ENCODE results near the gene SERPINB2. TPM values are rescaled to one million over a fixed set of nuclear protein-coding genes. Genes with fewer than 3 reads are reported as not detected.

Gene SERPINB2
- total RNA-seq, 4 donors from 2014 or later, result 24.5 TPM; not detected in 3

DNA sequence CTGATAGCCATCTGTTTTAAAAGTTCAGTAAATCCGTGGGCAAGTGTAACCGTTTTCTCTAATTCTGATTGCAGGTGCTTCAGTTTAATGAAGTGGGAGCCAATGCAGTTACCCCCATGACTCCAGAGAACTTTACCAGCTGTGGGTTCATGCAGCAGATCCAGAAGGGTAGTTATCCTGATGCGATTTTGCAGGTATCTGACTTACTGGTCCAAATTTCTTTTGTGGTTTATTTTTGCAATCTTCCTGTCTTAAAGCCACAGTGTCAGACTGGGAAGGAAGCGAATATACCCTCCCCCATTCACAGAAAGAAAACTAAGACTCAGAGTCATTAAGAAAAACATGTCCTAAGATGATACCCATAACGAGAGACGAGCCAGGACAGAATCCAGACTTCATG, 7.7 kb downstream of the SERPINB2 start:
- no peaks in the 10 kb centered on the region for H3K36me3 ChIP-seq
- no peak overlapping the region for H3K4me3 ChIP-seq
- no peak for DNase-seq (ENCODE audit: extremely low spot score)
- no peaks in the 10 kb centered on the region for H3K4me1 ChIP-seq
- H3K9me3 ChIP-seq, result no peaks in the 10 kb centered on the region
- H3K27me3 ChIP-seq, result no peaks in the 10 kb centered on the region
- intact Hi-C loops (cut with DNase I), result no loop called here
- TF ChIP-seq, protein P1, sequence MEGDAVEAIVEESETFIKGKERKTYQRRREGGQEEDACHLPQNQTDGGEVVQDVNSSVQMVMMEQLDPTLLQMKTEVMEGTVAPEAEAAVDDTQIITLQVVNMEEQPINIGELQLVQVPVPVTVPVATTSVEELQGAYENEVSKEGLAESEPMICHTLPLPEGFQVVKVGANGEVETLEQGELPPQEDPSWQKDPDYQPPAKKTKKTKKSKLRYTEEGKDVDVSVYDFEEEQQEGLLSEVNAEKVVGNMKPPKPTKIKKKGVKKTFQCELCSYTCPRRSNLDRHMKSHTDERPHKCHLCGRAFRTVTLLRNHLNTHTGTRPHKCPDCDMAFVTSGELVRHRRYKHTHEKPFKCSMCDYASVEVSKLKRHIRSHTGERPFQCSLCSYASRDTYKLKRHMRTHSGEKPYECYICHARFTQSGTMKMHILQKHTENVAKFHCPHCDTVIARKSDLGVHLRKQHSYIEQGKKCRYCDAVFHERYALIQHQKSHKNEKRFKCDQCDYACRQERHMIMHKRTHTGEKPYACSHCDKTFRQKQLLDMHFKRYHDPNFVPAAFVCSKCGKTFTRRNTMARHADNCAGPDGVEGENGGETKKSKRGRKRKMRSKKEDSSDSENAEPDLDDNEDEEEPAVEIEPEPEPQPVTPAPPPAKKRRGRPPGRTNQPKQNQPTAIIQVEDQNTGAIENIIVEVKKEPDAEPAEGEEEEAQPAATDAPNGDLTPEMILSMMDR (IDR thresholded peaks at IDR 0.05), result no peak
- TF ChIP-seq POLR2A (IDR thresholded peaks at IDR 0.05; ENCODE audit: low read depth) (no peak), POLR2AphosphoS5 (IDR thresholded peaks at IDR 0.05) (no peak), EP300 (IDR thresholded peaks at IDR 0.05) (no peak)
- H3K27ac ChIP-seq (replicated peaks in 1 of 4), result no peak overlapping the region
- WGBS, result 67% methylated on average over 6 of the region's 6 CpGs

DNA sequence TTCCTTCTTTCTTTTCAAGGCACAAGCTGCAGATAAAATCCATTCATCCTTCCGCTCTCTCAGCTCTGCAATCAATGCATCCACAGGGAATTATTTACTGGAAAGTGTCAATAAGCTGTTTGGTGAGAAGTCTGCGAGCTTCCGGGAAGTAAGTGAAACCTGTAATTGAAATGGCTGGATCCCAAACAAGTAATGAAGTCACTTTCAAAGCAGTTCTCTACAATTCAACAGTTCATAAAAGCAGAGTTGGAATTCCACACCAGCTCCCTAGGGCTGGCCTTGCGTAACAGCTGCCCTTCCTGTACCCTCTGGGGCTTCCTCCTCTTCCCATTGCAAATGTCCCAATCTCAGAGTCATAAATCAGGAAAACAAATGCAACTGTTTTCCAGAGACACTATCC, 9.6 kb downstream of the SERPINB2 start:
- Histone ChIP-seq H3K4me1 (no peaks in the 10 kb centered on the region), H3K4me3 (no peak overlapping the region), H3K36me3 (no peaks in the 10 kb centered on the region), H3K27ac (replicated peaks in 1 of 4) (no peak overlapping the region), H3K9me3 (no peaks in the 10 kb centered on the region), H3K27me3 (no peaks in the 10 kb centered on the region)
- intact Hi-C loops (cut with DNase I), result no loop called here
- no peak for TF ChIP-seq POLR2AphosphoS5 (IDR thresholded peaks at IDR 0.05)
- no peak for TF ChIP-seq POLR2A (IDR thresholded peaks at IDR 0.05; ENCODE audit: low read depth)
- TF ChIP-seq EP300 (IDR thresholded peaks at IDR 0.05), result no peak
- TF ChIP-seq, protein P1 (IDR thresholded peaks at IDR 0.05), result no peak
- no peak for DNase-seq (ENCODE audit: extremely low spot score)
- WGBS, result 78% methylated on average over 4 of the region's 4 CpGs

DNA sequence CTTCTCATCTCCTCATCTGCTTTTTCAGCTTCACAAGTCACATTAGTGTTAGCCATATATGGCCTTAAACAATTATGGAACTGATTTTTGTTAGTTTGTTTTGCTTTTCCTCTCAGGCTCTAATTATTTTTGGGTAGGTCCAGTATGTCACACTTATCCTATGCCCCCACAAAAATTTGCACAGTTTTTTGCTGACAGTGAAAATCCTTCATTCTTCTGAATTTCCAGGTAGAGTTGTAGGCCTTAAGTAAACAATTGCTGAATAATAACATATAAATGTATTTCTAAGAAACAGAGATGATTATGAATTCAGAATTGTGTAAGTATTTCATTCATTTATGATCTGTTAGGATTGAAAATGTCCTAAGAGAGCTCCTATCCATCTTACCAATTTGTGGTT, 11.7 kb downstream of the SERPINB2 start:
- H3K27me3 ChIP-seq, result no peaks in the 10 kb centered on the region
- no peak for DNase-seq (ENCODE audit: extremely low spot score)
- no peaks in the 10 kb centered on the region for H3K36me3 ChIP-seq
- intact Hi-C loops (cut with DNase I), result no loop called here
- no peaks in the 10 kb centered on the region for H3K4me1 ChIP-seq
- H3K27ac ChIP-seq (replicated peaks in 1 of 4), result no peak overlapping the region
- no peaks in the 10 kb centered on the region for H3K9me3 ChIP-seq
- no peak overlapping the region for H3K4me3 ChIP-seq
- TF ChIP-seq, protein P1 (IDR thresholded peaks at IDR 0.05), result no peak
- TF ChIP-seq POLR2AphosphoS5 (IDR thresholded peaks at IDR 0.05) (no peak), POLR2A (IDR thresholded peaks at IDR 0.05; ENCODE audit: low read depth) (no peak)

DNA sequence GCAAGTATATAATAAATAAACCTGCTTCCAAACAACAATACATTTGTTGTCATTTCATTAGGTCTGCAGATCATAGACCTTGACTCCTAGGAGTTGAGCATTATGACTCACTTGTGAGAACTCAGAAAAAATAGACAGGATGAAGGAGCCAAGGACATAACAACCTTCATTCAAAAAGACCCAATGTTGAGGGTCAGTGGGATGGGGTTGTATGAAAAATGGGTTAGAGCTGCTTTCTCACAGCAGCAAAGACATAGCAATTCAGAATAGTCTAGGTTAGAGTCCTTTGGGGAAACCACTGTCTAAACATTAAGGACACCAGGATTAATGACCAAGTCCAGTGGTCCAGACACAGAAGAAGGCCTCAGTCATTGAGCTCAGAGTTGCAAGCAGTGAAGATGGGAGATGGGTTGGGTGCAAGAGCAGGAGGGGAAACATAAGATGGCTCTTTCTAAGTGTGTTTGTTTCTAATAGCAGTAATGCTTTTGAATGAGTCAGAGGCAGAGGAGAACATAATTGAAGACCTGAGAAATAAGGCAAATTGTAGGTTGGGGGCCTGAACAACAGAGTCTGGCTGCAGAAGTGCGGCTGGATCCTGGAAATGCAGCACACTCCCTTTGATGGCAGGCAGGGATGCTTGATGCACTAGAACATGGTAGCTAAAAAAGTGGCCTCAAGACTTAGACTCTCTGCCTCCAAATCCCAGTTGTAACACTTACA, 16.5 kb downstream of the SERPINB2 start:
- Histone ChIP-seq H3K4me3 (no peak overlapping the region), H3K9me3 (no peaks in the 10 kb centered on the region), H3K27me3 (no peaks in the 10 kb centered on the region), H3K36me3 (no peaks in the 10 kb centered on the region), H3K4me1 (no peaks in the 10 kb centered on the region), H3K27ac (replicated peaks in 1 of 4) (no peak overlapping the region)
- WGBS, result 100% methylated on average over 1 of the region's 1 CpG
- no peak for DNase-seq (ENCODE audit: extremely low spot score)
- intact Hi-C loops (cut with DNase I), result no loop called here
- TF ChIP-seq POLR2A (IDR thresholded peaks at IDR 0.05; ENCODE audit: low read depth), result no peak
- TF ChIP-seq EP300 (IDR thresholded peaks at IDR 0.05), result no peak
- TF ChIP-seq, protein P1 (IDR thresholded peaks at IDR 0.05), result no peak
- no peak for TF ChIP-seq POLR2AphosphoS5 (IDR thresholded peaks at IDR 0.05)

DNA sequence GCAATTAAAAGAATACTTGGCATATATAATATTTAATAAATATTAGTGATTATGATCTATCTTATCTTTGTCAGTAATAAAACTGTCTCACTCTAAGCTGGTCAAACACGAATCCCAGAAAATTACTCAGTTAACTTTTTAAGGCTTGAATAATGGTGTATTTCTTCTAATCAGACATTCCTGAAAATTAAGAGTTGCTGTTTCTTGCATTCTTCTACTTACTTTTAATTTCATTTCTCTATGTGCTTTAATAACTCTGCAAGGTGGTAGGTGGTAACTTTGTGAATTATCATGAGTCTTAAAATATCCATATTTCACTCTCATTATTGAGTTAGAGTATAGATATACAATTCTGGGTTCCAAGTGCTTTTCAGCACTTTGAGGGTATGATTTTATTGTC, 17.2 kb downstream of the SERPINB2 start:
- Histone ChIP-seq H3K36me3 (no peaks in the 10 kb centered on the region), H3K4me1 (no peaks in the 10 kb centered on the region), H3K27ac (replicated peaks in 1 of 4) (no peak overlapping the region), H3K9me3 (no peaks in the 10 kb centered on the region), H3K27me3 (no peaks in the 10 kb centered on the region), H3K4me3 (no peak overlapping the region)
- 78% methylated on average over 1 of the region's 1 CpG for WGBS
- no peak for DNase-seq (ENCODE audit: extremely low spot score)
- intact Hi-C loops (cut with DNase I), result no loop called here
- TF ChIP-seq POLR2AphosphoS5 (IDR thresholded peaks at IDR 0.05) (no peak), POLR2A (IDR thresholded peaks at IDR 0.05; ENCODE audit: low read depth) (no peak), EP300 (IDR thresholded peaks at IDR 0.05) (no peak)
- TF ChIP-seq, protein P1 (IDR thresholded peaks at IDR 0.05), result no peak
